ENCODE results near the gene GALNS. TPM values are rescaled to one million over a fixed set of nuclear protein-coding genes. Genes with fewer than 3 reads are reported as not detected.

GALNS gene
- total and polyA plus RNA-seq, 2 of the 13 experiments (the other 11 are each of a cell fraction or from before 2014, with no cell fraction given), result 9.2 to 9.8 TPM

DNA sequence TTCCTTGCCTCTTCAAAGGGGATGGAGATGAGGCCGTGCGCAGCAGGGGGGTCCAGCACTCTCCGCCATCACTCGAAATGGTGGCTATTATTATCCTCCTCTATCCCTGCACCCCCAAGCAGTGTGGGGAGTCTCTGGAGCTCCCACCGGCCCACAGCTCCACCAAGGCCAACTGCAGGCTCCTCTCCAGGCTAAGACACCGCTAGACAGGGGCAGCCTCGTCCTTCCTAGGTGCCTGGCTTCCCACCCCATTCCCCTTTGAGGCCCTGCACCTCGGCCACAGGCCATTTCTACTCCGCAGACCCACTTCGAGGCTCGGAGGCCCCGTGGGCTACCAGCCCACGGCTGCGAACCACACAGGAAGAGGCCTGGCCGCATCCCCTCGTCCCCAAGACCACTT, 49.3 kb upstream of the GALNS start:
- Histone ChIP-seq H3K27me3 (ENCODE audit: control insufficient read depth in 1 of 2, insufficient read depth in 2 of 2, low read length in 2 of 2) (peaks cover 42 to 95% of the 10 kb centered on the region in 2 experiments), H3K36me3 (replicated peaks in 1 of 2; ENCODE audit: control insufficient read depth in 1 of 2, insufficient read depth in 2 of 2, low read length in 2 of 2) (no peaks in the 10 kb centered on the region), H3K4me3 (replicated peaks in 1 of 3; ENCODE audit: insufficient read depth in 1 of 3, low read depth in 2 of 3, low read length in 3 of 3) (no peak overlapping the region), H4K20me1 (ENCODE audit: insufficient read depth, low read length) (no peaks in the 10 kb centered on the region; the same call in 1 of the 2 replicates), H3K9me3 (ENCODE audit: low read length) (no peaks in the 10 kb centered on the region), H3K79me2 (ENCODE audit: insufficient read depth, low read length) (no peaks in the 10 kb centered on the region), H2AFZ (ENCODE audit: low read length) (no peak overlapping the region), H3K27ac (ENCODE audit: extremely low read length, insufficient read depth, low read length) (no peak overlapping the region), H3K9ac (ENCODE audit: insufficient read depth, low read depth, low read length) (no peak overlapping the region), H3K4me2 (ENCODE audit: low read depth, low read length) (no peak overlapping the region), H3K4me1 (ENCODE audit: insufficient read depth, low read length) (peaks cover 9% of the 10 kb centered on the region)
- ChIA-PET CTCF (ENCODE audit: low intra/inter-chr PET ratio, low total read pairs) (no interaction called here), POLR2A (no interaction called here)
- intact Hi-C loops (cut with micrococcal nuclease; ENCODE audit: unreplicated experiment) (no loop called here), in situ Hi-C loops (cut with HindIII; ENCODE audit: extremely low pct_ligation_motif_present, low pct_unique_long_range_greater_than_20kb) (no loop called here)
- WGBS (ENCODE audit: low lambda C conversion rate), result 36% methylated on average over 16 of the region's 16 CpGs
- FAIRE-seq, result no peak
- no TSS peak for BruUV-seq (replicated peaks)
- ATAC-seq, result no peak
- no peak for DNase-seq (ENCODE audit: low spot score)
- TF ChIP-seq, protein P1, sequence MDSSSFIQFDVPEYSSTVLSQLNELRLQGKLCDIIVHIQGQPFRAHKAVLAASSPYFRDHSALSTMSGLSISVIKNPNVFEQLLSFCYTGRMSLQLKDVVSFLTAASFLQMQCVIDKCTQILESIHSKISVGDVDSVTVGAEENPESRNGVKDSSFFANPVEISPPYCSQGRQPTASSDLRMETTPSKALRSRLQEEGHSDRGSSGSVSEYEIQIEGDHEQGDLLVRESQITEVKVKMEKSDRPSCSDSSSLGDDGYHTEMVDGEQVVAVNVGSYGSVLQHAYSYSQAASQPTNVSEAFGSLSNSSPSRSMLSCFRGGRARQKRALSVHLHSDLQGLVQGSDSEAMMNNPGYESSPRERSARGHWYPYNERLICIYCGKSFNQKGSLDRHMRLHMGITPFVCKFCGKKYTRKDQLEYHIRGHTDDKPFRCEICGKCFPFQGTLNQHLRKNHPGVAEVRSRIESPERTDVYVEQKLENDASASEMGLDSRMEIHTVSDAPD (CRISPR knock-in tag; IDR thresholded peaks at IDR 0.05), result no peak
- no peak for TF ChIP-seq PCBP1 (IDR thresholded peaks at IDR 0.05; ENCODE audit: borderline replicate concordance, low read depth, low read length)
- TF ChIP-seq FIP1L1 (IDR thresholded peaks at IDR 0.05; ENCODE audit: borderline replicate concordance, insufficient read depth, low read depth, low read length), result no peak
- TF ChIP-seq, protein P2, sequence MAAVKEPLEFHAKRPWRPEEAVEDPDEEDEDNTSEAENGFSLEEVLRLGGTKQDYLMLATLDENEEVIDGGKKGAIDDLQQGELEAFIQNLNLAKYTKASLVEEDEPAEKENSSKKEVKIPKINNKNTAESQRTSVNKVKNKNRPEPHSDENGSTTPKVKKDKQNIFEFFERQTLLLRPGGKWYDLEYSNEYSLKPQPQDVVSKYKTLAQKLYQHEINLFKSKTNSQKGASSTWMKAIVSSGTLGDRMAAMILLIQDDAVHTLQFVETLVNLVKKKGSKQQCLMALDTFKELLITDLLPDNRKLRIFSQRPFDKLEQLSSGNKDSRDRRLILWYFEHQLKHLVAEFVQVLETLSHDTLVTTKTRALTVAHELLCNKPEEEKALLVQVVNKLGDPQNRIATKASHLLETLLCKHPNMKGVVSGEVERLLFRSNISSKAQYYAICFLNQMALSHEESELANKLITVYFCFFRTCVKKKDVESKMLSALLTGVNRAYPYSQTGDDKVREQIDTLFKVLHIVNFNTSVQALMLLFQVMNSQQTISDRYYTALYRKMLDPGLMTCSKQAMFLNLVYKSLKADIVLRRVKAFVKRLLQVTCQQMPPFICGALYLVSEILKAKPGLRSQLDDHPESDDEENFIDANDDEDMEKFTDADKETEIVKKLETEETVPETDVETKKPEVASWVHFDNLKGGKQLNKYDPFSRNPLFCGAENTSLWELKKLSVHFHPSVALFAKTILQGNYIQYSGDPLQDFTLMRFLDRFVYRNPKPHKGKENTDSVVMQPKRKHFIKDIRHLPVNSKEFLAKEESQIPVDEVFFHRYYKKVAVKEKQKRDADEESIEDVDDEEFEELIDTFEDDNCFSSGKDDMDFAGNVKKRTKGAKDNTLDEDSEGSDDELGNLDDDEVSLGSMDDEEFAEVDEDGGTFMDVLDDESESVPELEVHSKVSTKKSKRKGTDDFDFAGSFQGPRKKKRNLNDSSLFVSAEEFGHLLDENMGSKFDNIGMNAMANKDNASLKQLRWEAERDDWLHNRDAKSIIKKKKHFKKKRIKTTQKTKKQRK (IDR thresholded peaks at IDR 0.05; ENCODE audit: low read length), result no peak
- no peak for TF ChIP-seq CREB1 (IDR thresholded peaks at IDR 0.05)
- no peak for TF ChIP-seq CREB1 (CRISPR knock-in tag; IDR thresholded peaks at IDR 0.05)
- TF ChIP-seq, protein P3, sequence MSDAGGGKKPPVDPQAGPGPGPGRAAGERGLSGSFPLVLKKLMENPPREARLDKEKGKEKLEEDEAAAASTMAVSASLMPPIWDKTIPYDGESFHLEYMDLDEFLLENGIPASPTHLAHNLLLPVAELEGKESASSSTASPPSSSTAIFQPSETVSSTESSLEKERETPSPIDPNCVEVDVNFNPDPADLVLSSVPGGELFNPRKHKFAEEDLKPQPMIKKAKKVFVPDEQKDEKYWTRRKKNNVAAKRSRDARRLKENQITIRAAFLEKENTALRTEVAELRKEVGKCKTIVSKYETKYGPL (CRISPR knock-in tag; IDR thresholded peaks at IDR 0.05), result no peak
- no peak for TF ChIP-seq ZNF720 (CRISPR knock-in tag; IDR thresholded peaks at IDR 0.05)
- TF ChIP-seq, protein P4, sequence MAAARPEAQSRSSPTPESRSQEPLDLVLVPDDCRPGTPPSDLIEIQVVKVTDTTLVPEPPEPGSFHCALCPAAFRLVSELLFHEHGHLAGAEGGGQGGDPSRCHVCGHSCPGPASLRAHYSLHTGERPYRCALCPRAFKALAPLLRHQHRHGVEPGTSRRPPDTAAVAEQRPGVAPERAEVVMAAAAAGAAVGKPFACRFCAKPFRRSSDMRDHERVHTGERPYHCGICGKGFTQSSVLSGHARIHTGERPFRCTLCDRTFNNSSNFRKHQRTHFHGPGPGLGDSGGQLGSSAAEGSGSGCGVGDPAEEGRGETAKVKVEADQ (CRISPR knock-in tag; IDR thresholded peaks at IDR 0.05; ENCODE audit: borderline replicate concordance), result no peak
- no peak for TF ChIP-seq ZNF713 (CRISPR knock-in tag; IDR thresholded peaks at IDR 0.05)
- TF ChIP-seq JARID2 (CRISPR knock-in tag; IDR thresholded peaks at IDR 0.05; ENCODE audit: insufficient replicate concordance), result no peak
